AG20443 (cell line): Measurements from ENCODE around the gene PDIA4.
"Not testable (repeated sequence)": the region's sequence is repeated elsewhere in the genome, so short reads cannot be mapped to it uniquely, and the experiment has no call there.

Experiments used
- DNase-seq: peaks from one replicate; pipeline ENCODE4 v3.0.0; 2012; ENCODE audit warnings: low spot score, mixed read lengths

The PDIA4 gene, protein sequence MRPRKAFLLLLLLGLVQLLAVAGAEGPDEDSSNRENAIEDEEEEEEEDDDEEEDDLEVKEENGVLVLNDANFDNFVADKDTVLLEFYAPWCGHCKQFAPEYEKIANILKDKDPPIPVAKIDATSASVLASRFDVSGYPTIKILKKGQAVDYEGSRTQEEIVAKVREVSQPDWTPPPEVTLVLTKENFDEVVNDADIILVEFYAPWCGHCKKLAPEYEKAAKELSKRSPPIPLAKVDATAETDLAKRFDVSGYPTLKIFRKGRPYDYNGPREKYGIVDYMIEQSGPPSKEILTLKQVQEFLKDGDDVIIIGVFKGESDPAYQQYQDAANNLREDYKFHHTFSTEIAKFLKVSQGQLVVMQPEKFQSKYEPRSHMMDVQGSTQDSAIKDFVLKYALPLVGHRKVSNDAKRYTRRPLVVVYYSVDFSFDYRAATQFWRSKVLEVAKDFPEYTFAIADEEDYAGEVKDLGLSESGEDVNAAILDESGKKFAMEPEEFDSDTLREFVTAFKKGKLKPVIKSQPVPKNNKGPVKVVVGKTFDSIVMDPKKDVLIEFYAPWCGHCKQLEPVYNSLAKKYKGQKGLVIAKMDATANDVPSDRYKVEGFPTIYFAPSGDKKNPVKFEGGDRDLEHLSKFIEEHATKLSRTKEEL

DNA sequence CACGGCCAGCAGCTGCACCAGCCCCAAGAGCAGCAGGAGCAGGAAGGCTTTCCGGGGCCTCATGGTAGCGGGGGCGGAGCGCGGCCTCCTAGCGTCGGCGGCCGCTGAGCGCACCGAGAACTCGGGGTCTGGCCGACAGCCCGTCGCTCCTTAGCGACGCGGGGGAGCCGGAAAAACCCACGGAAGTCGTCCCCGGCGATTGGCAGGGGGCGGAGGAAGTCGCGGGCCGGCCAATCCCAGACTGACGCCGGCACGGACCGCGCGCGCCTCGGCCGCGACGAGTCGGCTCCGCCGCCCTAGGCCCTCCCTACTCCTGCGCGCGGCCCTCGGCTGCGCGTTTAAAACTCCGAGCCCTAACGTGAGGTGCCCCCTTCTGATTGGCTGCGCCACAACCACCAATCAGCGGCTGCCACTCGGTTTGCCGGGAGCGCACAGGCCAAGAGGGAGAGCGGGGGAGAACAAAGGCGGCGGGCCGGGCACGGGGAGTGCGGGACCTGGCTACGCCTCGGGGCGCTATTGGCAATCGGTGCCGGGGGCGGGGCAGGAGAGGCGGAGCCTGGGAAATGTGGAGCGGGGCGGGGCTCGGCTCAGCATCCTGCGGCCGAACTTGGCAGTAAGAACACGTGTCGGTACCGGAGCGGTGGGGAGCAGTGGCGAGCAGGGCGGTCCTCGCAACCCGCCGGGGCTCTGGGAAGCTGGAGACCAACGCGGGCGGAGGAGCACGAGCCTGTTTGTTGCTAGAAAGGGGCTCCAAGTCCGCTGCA lies at the start of gene PDIA4:
Gene PDIA4, minus strand, starts transcription at position 160 of the 764 bp plus-strand sequence. Its CDS starts 97 bp downstream, at position 63.
- DNase-seq: peak; percentile 99

DNA sequence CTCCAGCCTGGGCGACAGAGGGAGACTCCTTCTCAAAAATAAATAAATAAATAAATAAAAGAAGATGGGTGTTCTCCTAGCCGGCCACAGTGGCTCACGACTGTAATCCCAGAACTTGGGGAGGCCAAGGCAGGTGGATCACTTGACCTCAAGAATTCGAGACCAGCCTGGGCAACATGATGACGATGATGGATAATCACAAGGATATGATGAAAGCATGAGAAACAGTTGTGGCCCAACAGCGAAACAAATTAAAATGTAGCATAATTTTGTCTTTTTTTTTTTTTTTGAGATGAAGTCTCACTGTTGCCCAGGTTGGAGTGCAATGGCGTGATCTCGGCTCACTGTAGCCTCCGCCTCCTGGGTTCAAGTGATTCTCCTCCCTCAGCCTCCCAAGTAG lies 49.3 kb upstream of the PDIA4 start:
- DNase-seq: no peak

DNA sequence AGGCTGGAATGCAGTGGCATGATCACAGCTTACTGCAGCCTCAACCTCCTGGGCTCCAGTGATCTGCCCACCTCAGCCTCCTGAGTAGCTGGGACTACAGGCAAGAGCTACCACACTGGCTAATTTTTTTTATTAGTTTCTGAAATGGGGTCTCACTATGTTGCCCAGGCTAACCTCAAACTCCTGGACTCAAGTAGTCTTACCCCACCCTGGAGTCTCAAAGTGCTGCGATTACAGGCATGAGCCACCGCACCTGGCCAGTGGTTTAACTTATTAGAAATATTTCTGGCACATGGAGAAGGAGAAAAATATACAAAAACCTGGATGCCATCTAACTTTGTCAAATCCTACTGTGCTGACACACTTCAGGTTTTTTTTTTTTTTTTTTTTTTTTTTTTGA lies 47.0 kb upstream of the PDIA4 start:
- no peak for DNase-seq

DNA sequence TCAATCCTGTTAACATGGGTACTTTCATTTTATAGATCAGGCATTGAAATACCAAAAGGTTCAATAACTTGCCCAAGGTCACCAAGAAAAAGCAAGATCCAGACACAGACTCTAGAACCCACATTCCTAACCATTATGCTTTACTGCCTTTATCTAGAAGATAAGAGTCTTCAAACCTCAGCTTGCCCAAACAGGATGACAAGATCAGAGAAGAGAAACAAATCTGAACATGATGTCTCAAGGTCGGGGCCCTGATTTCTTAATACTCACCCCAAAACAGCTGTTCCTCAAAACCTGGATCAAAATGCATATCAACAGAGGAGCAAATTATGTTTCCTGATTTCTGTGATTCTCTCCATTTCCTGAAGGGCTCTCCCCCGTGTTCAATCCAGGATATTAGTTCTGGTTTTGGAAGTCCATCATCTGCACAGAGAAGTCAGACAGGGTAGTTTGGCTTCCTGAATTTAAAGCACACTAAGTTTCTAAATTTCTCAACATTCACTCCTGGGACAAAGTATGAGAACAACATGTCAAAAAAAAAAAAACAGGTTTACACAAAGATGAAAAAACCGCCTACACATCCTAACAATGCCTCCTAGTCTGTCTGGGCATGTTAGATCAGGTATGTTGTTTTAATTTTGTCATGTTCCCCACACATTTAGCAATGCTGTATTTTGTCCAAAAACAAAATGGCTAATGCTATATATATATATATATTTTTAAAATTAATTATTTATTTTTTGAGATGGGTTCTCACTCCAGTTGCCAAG lies 46.0 kb upstream of the PDIA4 start:
- DNase-seq: no peak

DNA sequence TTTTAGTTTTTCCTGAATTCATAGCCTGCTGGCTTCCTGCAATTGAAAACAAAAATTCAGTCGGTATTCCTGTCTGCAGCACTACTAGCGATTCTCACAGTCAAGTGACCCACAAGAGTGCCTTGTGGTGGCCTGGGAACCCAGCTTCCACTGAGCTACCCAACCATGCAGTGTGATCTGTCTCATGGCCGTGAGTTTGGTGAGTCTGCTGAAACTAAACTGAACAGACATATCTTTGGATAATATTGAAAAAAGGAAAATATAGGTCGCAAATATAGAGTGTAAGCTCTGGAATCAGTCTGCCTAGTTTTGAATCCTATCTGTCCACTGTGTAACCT lies 44.1 kb upstream of the PDIA4 start:
- no peak for DNase-seq

DNA sequence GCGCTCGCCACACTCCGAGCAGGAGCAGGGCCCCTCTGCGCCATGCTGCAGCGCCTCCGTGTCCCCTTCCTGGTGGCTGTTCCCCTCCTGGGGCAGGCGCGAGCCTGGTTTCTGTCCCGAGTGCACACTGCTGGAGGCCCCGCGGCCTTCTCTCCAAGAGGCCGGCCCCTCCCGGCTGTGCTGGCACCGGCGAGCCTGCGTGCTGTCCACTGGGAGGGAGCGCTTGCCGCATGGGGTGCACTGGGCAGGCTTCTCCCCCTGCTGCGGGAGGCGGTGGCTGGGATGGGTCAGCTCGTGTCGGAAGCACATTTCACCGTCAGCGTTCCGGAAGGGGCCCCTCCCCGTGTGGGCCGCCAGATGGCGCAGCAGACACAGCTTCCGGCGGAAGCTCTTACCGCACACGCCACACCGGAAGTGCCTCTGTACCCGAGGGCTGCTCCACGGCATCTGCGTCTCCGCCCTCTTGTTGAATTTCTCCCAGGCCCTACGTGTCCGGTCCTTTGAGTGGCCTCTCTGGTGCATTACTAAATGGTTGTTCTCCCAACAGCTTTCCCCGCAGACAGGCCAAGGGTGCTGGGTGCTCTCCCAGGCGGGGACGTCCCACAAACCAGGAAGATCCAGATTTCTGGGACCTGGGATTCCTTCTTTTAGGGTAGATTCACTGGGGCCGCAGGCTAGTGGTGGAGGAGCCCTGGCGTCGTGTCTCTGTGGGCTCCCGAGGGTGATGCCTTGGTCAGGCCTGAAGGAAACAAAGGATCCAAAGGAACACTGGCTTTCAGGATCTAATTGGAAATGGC lies 43.5 kb upstream of the PDIA4 start:
- DNase-seq: no peak

DNA sequence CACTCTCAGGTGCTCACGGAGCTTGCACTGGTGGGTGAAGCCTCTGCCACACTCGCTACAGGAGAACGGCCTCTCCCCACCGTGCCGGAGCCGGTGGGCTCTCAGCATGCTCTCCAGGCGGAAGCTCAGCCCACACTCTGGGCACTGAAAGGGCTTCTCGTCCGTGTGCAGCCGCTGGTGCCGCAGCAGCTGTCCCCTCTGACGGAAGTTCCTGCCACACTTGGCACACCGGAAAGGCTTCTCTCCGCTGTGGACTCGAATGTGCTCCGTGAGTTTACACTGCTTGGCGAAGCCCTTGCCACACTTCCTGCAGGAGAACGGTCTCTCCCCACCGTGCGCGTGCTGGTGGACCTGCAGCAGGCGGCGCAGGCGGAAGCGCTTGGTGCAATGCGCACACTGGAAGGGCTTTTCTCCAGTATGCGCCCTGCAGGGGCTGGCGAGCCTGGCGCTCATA lies 42.9 kb upstream of the PDIA4 start:
- no peak for DNase-seq

DNA sequence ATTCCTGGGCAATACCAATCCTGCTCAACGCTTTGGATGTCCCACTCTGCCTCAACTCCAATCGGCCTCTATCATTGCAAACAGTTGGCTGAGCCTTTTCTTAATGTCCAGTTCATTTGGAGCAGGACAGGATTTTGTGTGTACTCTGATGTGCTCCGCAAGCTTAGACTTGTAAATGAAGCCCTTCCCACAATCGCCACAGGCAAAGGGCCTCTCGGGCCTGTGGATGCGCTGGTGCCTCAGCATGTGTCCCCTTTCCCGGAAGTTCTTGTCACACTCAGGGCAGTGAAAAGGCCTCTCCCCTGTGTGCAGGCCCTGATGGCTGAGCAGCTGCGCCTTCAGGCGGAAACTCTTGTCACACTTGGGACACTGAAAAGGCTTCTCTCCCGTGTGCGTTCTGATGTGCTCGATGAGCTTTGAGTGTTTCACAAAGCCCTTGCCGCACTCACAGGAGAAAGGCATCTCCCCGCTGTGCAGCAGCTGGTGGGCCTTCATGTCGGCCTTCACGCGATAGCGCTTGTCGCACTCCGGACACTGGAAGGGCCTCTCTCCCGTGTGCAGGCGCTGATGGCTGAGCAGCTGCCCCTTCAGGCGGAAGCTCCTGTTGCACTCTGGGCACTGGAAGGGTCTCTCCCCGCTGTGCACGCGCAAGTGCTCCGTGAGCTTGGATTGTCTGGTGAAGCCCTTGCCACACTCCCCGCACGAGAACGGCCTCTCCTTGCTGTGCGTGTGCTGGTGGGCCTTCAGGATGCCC lies 42.2 kb upstream of the PDIA4 start:
- DNase-seq: no peak

DNA sequence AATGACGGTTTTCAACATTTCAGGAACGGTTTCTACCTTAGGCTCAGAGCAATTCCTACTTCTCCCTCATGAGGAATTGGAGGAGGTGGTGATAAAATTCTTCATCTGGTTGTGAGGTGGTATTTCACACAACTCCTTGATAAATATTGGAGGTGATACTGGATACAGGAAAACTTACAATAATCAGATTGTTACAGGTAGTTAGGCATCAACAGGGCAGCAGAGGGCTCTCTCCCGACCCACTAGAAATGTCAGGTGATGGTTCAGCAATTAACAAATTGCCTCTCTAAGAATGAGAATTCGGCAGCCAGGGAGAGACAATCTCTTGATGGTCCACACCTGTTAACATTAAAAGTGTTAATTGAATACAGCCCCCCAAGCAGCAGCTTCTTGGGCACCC lies 39.6 kb upstream of the PDIA4 start:
- DNase-seq: no peak

DNA sequence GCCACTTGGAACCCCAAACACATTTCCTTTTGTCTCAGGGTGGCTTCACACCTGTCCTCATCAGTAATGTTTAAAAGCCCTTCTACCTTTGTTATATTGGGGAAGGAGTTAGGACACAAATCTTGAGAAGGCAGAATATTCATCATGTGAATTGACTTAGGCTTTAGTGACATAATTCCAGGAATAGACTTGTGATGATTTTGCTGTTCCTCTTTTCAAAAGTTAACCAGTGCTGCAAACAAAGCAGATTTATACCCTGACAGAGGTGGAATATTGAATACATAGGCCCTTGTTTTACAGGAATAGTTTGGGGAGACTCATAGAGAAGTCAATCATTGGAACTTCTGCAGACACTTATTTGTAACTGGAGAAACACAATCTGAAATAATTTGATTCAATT lies 35.2 kb upstream of the PDIA4 start:
- DNase-seq: no peak

DNA sequence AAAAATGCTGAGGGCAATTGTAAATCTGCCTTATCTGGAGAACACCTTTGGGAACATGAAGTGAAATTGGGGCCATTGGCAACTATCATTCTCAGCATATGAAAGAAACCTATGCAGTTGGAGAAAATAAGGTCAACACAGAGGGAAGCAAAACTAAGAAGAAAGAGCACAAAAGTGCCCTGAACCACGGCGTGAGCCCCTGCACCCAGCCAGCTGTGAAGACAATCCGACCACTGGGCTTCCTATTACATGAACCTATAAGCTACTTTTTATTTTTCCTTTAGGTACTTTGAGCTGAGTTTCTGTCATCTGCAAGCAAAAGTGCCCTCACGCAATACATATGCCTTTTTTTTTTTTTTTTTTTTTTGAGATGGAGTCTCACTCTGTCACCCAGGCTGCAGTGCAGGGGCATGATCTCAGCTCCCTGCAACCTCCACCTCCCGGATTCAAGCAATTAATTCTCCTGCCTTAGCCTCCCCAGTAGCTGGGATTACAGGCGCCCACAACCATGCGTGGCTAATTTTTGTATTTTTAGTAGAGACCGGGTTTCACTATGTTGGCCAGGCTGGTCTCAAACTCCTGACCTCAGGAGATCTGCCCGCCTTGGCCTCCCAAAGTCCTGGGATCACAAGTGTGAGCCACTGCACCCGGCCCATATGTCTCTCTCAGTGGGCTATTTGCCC lies 34.1 kb upstream of the PDIA4 start:
- not testable (repeated sequence) for DNase-seq

DNA sequence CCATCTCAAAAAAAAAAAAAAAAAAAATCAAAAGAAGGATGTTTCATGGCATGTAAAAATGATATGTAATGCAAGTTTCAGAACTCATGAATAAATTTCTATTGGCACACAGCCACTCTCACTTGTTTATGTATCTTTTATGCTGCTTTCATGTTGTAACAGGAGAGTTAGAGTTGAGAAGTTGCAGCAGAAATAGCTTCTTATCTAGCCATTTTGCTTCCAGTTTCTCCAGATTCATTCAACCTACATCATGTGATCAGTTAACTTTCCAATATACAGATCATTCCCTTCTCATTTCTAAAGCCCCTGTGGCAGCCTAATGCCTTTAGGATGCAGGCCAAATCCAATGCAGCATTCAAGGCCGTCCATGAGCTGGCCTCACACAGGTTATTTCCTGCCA lies 31.9 kb upstream of the PDIA4 start:
- DNase-seq: no peak

DNA sequence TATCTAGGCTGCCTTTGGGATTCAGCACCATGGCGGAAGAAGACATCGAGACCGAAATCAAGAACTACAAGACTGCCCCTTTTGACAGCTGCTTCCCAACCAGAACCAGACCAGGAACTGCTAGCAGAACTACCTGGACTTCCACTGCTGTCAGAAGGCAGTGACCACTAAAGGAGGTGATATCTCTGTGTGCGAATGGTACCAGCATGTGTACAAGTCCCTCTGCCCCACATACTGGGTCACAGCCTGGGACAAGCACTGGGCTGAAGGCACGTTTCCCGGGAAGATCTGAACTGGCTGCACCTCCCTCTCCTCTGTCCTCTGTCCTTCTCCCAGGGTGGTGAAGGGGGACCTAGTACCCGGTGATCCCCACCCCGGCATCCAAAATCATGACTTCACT lies 25.6 kb upstream of the PDIA4 start:
- DNase-seq: no peak

DNA sequence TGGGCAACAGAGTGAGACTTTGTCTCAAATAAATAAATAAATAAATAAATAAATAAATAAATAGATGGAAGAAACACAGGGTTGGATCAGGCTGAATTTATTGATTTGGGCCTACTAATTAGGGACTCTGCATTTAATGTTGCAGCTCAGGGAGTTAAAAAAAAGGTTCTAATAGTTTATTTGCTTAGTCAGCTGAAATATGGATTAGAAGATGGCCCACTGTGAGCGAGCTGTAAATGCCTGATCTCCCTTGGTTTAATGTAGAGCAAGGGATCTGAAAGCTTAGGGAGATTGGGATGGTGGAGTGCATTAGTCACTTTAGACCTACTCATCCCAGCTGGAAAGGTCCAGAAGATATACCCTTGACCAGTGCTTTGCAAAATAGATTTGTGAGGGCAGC lies 25.1 kb upstream of the PDIA4 start:
- no peak for DNase-seq

DNA sequence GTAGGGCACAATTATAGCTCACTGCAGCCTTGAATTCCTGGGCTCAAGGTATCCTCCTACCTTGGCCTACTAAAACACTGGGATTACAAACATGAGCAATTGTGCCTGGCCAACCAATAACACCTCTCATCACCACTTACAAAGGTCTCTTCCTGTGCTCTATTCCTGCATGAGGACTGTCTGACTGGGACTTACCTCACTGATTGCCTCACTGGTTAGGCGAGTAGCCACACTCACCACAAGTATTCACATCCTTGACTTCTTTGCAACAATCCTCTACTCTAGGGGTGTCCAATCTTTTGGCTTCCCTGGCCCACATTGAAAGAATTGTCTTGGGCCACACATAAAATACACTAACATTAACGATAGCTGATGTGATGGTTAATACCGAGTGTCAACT lies 22.6 kb upstream of the PDIA4 start:
- peak; percentile 26 for DNase-seq

DNA sequence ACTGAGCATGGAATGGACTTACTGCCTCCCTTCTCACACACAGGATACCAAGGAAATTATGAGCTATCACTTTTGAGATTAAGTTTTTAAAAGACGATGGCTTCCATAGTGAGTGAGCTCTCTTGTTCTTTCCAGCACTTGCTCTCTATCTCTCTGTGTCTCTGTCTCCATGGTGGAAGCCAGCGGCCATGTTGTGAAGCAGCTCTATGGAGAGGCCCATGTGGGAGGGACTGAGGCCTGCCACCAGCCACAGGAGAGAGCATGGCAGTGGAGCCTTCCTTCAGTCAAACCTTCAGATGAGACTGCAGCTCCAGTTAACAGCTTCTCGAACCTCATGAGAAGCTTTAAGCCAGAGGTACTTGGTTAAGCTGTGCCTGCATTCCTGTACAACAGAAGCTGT lies 20.5 kb upstream of the PDIA4 start:
- no peak for DNase-seq

DNA sequence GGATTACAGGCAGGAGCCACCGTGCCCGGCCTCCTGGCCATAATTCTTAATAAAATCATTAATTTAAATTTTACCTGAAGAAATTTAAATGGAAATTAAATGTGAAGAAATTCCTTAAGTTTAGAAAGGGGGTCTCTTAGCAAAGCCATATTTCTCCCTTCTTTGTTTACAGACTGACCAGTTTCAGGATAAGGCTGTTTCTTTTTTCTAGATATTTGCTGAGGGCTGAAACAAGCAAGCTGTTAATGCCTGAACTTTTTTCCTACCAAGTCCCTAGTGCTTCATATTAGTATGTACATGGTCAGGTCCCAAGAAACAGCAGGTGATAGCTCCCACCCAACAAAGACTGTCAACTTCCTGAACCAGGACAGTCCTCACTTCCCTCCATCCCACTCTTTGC lies 18.1 kb upstream of the PDIA4 start:
- DNase-seq: no peak

DNA sequence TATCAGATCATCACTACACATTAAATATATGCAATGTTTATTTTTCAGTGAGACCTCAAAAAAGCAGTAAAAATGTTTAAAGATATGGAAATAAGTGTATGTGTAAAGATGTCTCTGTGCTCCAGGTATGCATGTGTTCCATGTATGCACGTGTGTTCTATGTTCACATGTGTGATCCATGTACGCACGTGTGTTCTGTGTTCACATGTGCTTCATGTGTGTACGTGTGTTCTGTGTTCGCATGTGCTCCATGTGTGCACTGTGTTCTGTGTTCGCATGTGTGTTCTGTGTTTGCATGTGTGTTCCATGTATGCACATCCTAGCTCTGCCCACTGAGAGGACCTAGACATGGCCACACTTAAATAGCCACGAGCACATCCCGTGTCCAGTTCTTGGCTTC lies 15.6 kb upstream of the PDIA4 start:
- no peak for DNase-seq

DNA sequence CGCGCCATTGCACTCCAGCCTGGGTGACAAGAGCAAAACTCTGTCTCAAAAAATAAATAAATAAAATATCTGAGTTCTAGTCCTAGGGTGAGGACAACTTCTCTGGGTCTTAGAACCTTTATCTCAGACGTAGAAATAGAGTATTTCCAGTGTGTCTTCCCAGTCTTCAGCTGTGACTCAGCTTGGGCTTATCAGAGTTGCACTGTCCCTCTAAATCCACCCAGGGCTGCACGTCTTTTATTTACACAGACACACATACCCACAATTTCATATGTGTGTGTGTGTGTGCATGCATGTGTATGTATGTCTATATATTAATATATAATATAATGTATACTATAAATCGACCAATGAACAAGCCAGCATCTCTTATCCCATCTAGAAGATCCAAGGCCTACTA lies 13.0 kb upstream of the PDIA4 start:
- no peak for DNase-seq

DNA sequence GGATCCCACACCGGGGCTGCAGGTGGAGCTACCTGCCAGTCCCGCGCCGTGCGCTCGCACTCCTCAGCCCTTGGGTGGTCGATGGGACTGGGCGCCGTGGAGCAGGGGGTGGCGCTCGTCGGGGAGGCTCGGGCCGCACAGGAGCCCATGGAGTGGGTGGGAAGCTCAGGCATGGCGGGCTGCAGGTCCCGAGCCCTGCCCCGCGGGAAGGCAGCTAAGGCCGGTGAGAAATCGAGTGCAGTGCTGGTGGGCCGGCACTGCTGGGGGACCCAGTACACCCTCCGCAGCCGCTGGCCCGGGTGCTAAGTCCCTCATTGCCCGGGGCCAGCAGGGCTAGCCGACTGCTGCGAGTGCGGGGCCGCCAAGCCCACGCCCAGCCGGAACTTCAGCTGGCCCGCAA lies 10.3 kb upstream of the PDIA4 start:
- not testable (repeated sequence) for DNase-seq
